ENCODE data around the gene FBXO45. TPM values are rescaled to one million over a fixed set of nuclear protein-coding genes. Genes with fewer than 3 reads are reported as not detected.

Gene FBXO45
- total RNA-seq, 1 experiment from 2014 or later: 18.6 TPM

- Histone ChIP-seq H2BK120ac (ENCODE audit: low read depth, low read length, poor library complexity, severe bottlenecking) (no peak overlapping the region), H2BK20ac (ENCODE audit: low read depth, low read length, poor library complexity, severe bottlenecking) (no peak overlapping the region), H3K23me2 (ENCODE audit: insufficient read length, low read depth, low read length, poor library complexity, severe bottlenecking) (no peaks in the 10 kb centered on the region), H4K20me1 (ENCODE audit: control insufficient read depth, insufficient read depth, insufficient read length) (no peaks in the 10 kb centered on the region), H4K91ac (ENCODE audit: insufficient read length, low read depth, low read length) (no peak overlapping the region), H3K79me1 (ENCODE audit: insufficient read depth, low read depth, low read length, poor library complexity, severe bottlenecking) (no peaks in the 10 kb centered on the region), H3K27me3 (ENCODE audit: insufficient read depth, low read length) (no peaks in the 10 kb centered on the region), H3K18ac (ENCODE audit: insufficient read length, low read depth, low read length) (no peak overlapping the region), H3K14ac (ENCODE audit: insufficient read depth, low read length) (no peak overlapping the region), H3K4ac (ENCODE audit: low read depth, low read length) (no peak overlapping the region), H2BK5ac (ENCODE audit: insufficient read length, low read length) (no peak overlapping the region), H3K56ac (ENCODE audit: insufficient read length, low read depth, low read length) (no peak overlapping the region), H3K9ac (ENCODE audit: extremely low read depth, insufficient read length, low read length) (no peak overlapping the region), H3T11ph (ENCODE audit: low read length) (no peak overlapping the region), H4K5ac (ENCODE audit: insufficient read length, low read depth, low read length) (no peak overlapping the region), H2BK15ac (ENCODE audit: low read depth, low read length) (no peak overlapping the region), H3K79me2 (ENCODE audit: insufficient read depth, low read length) (no peaks in the 10 kb centered on the region), H3K23ac (ENCODE audit: insufficient read length, low read depth, low read length) (no peak overlapping the region), H3K4me1 (ENCODE audit: insufficient read depth, low read length) (no peaks in the 10 kb centered on the region), H2AK5ac (ENCODE audit: insufficient read length, low read length) (no peak overlapping the region), H3K9me3 (ENCODE audit: control insufficient read depth, low read depth, low read length) (no peaks in the 10 kb centered on the region), H3K27ac (ENCODE audit: insufficient read length, low read depth, low read length) (no peak overlapping the region), H4K8ac (replicated peaks; ENCODE audit: insufficient read length, low read depth, low read length) (no peak overlapping the region), H2BK12ac (ENCODE audit: insufficient read length, low read depth, low read length) (no peak overlapping the region), H2AFZ (ENCODE audit: low read length) (no peak overlapping the region), H3K4me2 (ENCODE audit: insufficient read depth, insufficient read length, low read length) (no peak overlapping the region)
- no peaks in the 10 kb centered on the region for H3K4me1 Mint-ChIP-seq
- peaks cover 2 to 15% (median 12%) of the 10 kb centered on the region in 3 experiments; a peak in 5 of 7 replicates for H3K36me3 Mint-ChIP-seq (ENCODE audit: insufficient read depth in 1 of 3, low read depth in 3 of 3)
- TF ChIP-seq CTCF (conservative IDR thresholded peaks at IDR 0.05): no peak
- no peak for DNase-seq
- no peaks in the 10 kb centered on the region for H3K9me3 Mint-ChIP-seq
- H3K27me3 Mint-ChIP-seq (ENCODE audit: low read depth): no peaks in the 10 kb centered on the region
- H3K27ac Mint-ChIP-seq: no peak overlapping the region
- H3K4me3 Mint-ChIP-seq: no peak overlapping the region
- WGBS (ENCODE audit: extremely low coverage, insufficient read length, low lambda C conversion rate): no CpG with 5 or more reads among the region's 3 CpGs
Observed at GRCh38 chr3:196559826-196560225, 8.6 kb upstream of the FBXO45 start.

All from H9 (cell line).